Chondrocyte (in vitro differentiated cells): ENCODE measurements around the gene TSTD2. TPM values are rescaled to one million over a fixed set of nuclear protein-coding genes. Genes with fewer than 3 reads are reported as not detected.
"Not testable (repeated sequence)": the region's sequence is repeated elsewhere in the genome, so short reads cannot be mapped to it uniquely, and the experiment has no call there.

Experiments used
- DNase-seq: peaks from one replicate; pipeline ENCODE4 v3.0.0; 2021; ENCODE audit warnings: mixed read lengths, low spot score
- H3K27ac Mint-ChIP-seq: one replicate; pipeline ENCODE4 v1.8.0; 2021; ENCODE audit warnings: mild to moderate bottlenecking, moderate library complexity, mixed read lengths; ENCODE audit not compliant: unreplicated experiment
- H3K27me3 Mint-ChIP-seq: 2 replicates; pipeline ENCODE4 v1.8.0; 2021; ENCODE audit warnings: low read depth, mixed read lengths
- H3K36me3 Mint-ChIP-seq: 2 replicates; pipeline ENCODE4 v1.8.0; 2021; ENCODE audit warnings: low read depth, mixed read lengths
- H3K4me1 Mint-ChIP-seq: 2 replicates; pipeline ENCODE4 v1.8.0; 2021; ENCODE audit warnings: low read depth, mild to moderate bottlenecking, mixed read lengths
- H3K4me3 Mint-ChIP-seq: one replicate; pipeline ENCODE4 v1.8.0; 2021; ENCODE audit warnings: mild to moderate bottlenecking, moderate library complexity, mixed read lengths; ENCODE audit not compliant: unreplicated experiment
- H3K9me3 Mint-ChIP-seq: 2 replicates; pipeline ENCODE4 v1.8.0; 2021; ENCODE audit warnings: low read depth, mixed read lengths
- CTCF ChIP-seq: fragments of 200-600 bp; sonication (generic); IDR thresholded peaks from 2 replicates; pipeline ENCODE4 v1.5.0; 2021; ENCODE audit warnings: antibody characterized with exemption, mild to moderate bottlenecking, moderate library complexity
- total RNA-seq: library from RNA; stranded (reverse); gene quantifications from 3 replicates; pipeline ENCODE4 v1.2.1, GENCODE V29; 2021

Gene TSTD2
- total RNA-seq, 1 donor from 2014 or later, result 19.6 TPM

DNA sequence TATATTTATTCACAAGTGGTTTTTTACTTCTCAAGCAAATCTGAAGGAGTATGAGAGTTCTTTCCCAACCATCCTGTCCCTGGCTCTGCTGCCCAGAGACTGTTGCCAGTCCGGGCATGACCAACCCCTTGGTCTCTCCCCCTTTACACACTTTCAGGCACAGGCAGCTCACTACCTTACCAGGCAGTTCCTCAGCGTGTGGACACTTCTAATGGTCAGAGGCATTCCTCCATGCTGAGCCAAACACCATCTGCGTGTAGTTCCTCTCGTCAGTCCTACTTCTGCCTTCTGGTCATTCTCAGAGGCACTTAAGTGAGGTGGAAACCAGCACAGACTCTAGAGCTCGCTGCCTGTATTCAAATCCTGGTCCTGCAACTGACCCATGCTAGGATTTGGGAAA lies 56.1 kb downstream of the TSTD2 start:
- no peak overlapping the region for H3K4me3 Mint-ChIP-seq
- no peak for DNase-seq
- no peaks in the 10 kb centered on the region for H3K9me3 Mint-ChIP-seq
- H3K27ac Mint-ChIP-seq, result no peak overlapping the region
- peaks cover 25% of the 10 kb centered on the region for H3K27me3 Mint-ChIP-seq
- no peaks in the 10 kb centered on the region for H3K4me1 Mint-ChIP-seq
- no peaks in the 10 kb centered on the region for H3K36me3 Mint-ChIP-seq
- TF ChIP-seq CTCF, result no peak

DNA sequence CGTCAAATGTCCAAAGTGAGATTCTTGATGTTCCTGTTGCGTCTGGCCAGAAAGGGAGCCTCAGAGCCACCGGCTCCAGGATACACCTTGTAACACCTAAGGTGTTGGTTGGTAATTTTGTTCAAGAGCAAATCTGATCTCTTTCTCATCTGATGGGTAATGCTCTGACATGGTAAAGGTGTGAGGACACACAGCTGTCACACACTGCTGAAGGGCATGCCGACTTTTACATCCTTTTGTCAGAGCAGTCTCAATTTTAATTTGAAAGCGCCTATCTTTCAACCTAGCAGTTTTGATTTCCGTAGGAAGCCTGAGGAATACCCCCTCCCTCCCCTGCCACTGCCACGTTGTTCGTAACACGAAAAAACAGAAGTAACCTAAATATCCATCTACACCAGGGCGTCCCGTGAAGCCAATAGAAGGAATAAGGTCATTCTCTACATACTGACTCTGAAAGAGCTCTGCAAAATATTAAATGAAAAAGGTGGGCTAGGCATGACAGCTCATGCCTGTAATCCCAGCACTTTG lies 57.4 kb downstream of the TSTD2 start:
- Mint-ChIP-seq H3K4me3 (no peak overlapping the region), H3K4me1 (no peaks in the 10 kb centered on the region), H3K9me3 (no peaks in the 10 kb centered on the region), H3K27me3 (peaks cover 25% of the 10 kb centered on the region), H3K27ac (no peak overlapping the region), H3K36me3 (no peaks in the 10 kb centered on the region)
- DNase-seq, result no peak
- TF ChIP-seq CTCF, result no peak

- H3K9me3 Mint-ChIP-seq, DNase-seq, H3K36me3 Mint-ChIP-seq, H3K4me1 Mint-ChIP-seq, H3K4me3 Mint-ChIP-seq, H3K27ac Mint-ChIP-seq: not testable (repeated sequence)
- peaks cover 26% of the 10 kb centered on the region for H3K27me3 Mint-ChIP-seq
These were observed 58.1 kb downstream of the TSTD2 start for GRCh38 chr9:97574921-97575672.

DNA sequence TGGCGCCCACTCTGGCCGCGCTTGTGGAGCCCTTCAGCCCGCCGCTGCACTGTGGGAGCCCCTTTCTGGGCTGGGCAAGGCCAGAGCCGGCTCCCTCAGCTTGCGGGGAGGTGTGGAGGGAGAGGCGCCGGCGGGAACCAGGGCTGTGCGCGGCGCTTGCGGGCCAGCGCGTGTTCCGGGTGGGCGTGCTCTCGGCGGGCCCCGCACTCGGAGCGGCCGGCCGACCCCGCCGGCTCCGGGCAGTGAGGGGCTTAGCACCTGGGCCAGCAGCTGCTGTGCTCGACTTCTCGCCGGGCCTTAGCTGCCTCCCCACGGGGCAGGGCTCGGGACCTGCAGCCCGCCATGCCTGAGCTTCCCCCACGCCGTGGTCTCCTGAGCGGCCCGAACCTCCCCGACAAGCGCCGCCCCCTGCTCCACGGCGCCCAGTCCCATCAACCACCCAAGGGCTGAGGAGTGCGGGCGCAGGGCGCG lies 59.0 kb downstream of the TSTD2 start:
- not testable (repeated sequence) for H3K36me3 Mint-ChIP-seq, DNase-seq, H3K27ac Mint-ChIP-seq, H3K9me3 Mint-ChIP-seq, H3K4me1 Mint-ChIP-seq, H3K4me3 Mint-ChIP-seq
- peaks cover 26% of the 10 kb centered on the region for H3K27me3 Mint-ChIP-seq

- H3K36me3 Mint-ChIP-seq, result peaks cover 2% of the 10 kb centered on the region
- H3K27me3 Mint-ChIP-seq, result peaks cover 27% of the 10 kb centered on the region
- no peak for TF ChIP-seq CTCF
- H3K27ac Mint-ChIP-seq, result no peak overlapping the region
- no peaks in the 10 kb centered on the region for H3K4me1 Mint-ChIP-seq
- DNase-seq, result no peak
- H3K4me3 Mint-ChIP-seq, result no peak overlapping the region
- H3K9me3 Mint-ChIP-seq, result no peaks in the 10 kb centered on the region
These were observed 59.6 kb downstream of the TSTD2 start for GRCh38 chr9:97573482-97574073.

DNA sequence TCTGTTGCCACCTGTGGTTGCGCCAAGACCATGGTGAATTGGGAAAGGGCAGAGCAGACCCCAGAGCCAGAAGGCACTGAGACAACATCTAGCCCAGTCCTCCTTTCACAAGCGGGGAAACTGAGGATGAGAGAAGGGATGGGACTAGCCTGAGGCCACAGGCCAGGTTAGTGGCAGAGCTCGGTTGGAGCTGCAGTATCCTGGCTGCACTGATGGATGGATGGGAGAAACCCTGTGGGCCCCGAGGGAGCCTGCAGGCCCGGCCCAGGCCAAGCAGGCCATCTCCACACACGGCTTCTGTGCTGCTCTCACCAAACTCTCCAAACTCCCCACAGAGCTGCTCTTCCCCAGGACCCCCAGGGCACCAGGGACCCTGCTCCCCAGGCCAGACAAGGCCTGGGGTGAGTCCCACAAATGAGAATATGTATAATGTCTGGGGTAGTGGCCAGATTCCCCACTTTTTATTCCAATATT lies 60.2 kb downstream of the TSTD2 start:
- no peak overlapping the region for H3K27ac Mint-ChIP-seq
- no peak overlapping the region for H3K4me3 Mint-ChIP-seq
- DNase-seq, result no peak
- no peaks in the 10 kb centered on the region for H3K4me1 Mint-ChIP-seq
- H3K9me3 Mint-ChIP-seq, result no peaks in the 10 kb centered on the region
- H3K36me3 Mint-ChIP-seq, result peaks cover 2% of the 10 kb centered on the region
- H3K27me3 Mint-ChIP-seq, result peaks cover 28% of the 10 kb centered on the region
- no peak for TF ChIP-seq CTCF
